IMR-90 (cell line): ENCODE measurements around the gene TRIM62. TPM values are rescaled to one million over a fixed set of nuclear protein-coding genes. Genes with fewer than 3 reads are reported as not detected.

ENCODE experiments used
- ATAC-seq: fragments of 200-7000 bp; cut with Tn5 transposase; 2 replicates; pipeline ENCODE4 v1.9.1; 2020; ENCODE audit warnings: low read depth, mild to moderate bottlenecking, moderate library complexity
- BruUV-seq: library from RNA; stranded (reverse); fragments of 400-500 nt; replicated peaks from 2 replicates; lab custom pipeline; 2021; lab: Mats Ljungman, UMichigan
- CTCF ChIA-PET: fragments of 300-600 bp; formaldehyde crosslinking; extraction: SDS; loops from one replicate; lab custom pipeline; 2021; ENCODE audit warnings: antibody characterized with exemption; lab: Yijun Ruan, JAX
- POLR2A ChIA-PET: fragments of 300-600 bp; sonication (Branson Sonifier 250); formaldehyde crosslinking; loops from one replicate; lab custom pipeline; 2022; ENCODE audit warnings: antibody characterized with exemption; ENCODE audit not compliant: unreplicated experiment; lab: Charles Lee
- DNase-seq: peaks from one replicate; pipeline ENCODE4 v3.0.0; 2013
- H2AFZ ChIP-seq: replicated peaks from 2 replicates; pipeline ENCODE3; 2013; ENCODE audit warnings: low read length, mild to moderate bottlenecking; ENCODE audit not compliant: poor library complexity
- H2AK5ac ChIP-seq: 2 replicates; pipeline ENCODE4 v1.6.1; 2013; ENCODE audit warnings: low read depth, low read length, inconsistent platforms
- H2AK9ac ChIP-seq: replicated peaks from 2 replicates; pipeline ENCODE3; 2013; ENCODE audit warnings: mild to moderate bottlenecking, low read depth, low read length, moderate library complexity; ENCODE audit not compliant: poor library complexity
- H2BK120ac ChIP-seq: 2 replicates; pipeline ENCODE4 v1.6.1; 2013; ENCODE audit warnings: low read depth, low read length, inconsistent platforms
- H2BK15ac ChIP-seq: 3 replicates; pipeline ENCODE4 v1.6.1; 2013; ENCODE audit warnings: low read depth, low read length, inconsistent platforms
- H2BK20ac ChIP-seq: 2 replicates; pipeline ENCODE4 v1.6.1; 2013; ENCODE audit warnings: low read depth, mild to moderate bottlenecking, inconsistent platforms, low read length, moderate library complexity
- H2BK5ac ChIP-seq: 2 replicates; pipeline ENCODE4 v1.6.1; 2013; ENCODE audit warnings: mild to moderate bottlenecking, low read depth, low read length, inconsistent platforms; ENCODE audit not compliant: poor library complexity, severe bottlenecking
- H3K14ac ChIP-seq: replicated peaks from 2 replicates; pipeline ENCODE4 v1.6.1; 2013; ENCODE audit warnings: low read depth, low read length, inconsistent platforms
- H3K18ac ChIP-seq: 2 replicates; pipeline ENCODE4 v1.6.1; 2013; ENCODE audit warnings: low read depth, low read length, control low read depth
- H3K23ac ChIP-seq: 2 replicates; pipeline ENCODE4 v1.6.1; 2013; ENCODE audit warnings: low read depth, low read length, inconsistent platforms
- H3K27ac ChIP-seq: 2 replicates; pipeline ENCODE4 v1.5.1; 2013; ENCODE audit warnings: mild to moderate bottlenecking, control low read depth, low read length; ENCODE audit not compliant: insufficient read depth
- H3K27me3 ChIP-seq: 2 replicates; pipeline ENCODE4 v1.6.1; 2013; ENCODE audit warnings: low read length; ENCODE audit not compliant: control insufficient read depth, insufficient read depth
- H3K36me3 ChIP-seq: 2 replicates; pipeline ENCODE4 v1.6.1; 2013; ENCODE audit warnings: low read length, mixed read lengths; ENCODE audit not compliant: control insufficient read depth, insufficient read depth
- H3K4ac ChIP-seq: 2 replicates; pipeline ENCODE4 v1.6.1; 2013; ENCODE audit warnings: low read depth, low read length, inconsistent platforms
- H3K4me1 ChIP-seq: 2 replicates; pipeline ENCODE4 v1.6.1; 2013; ENCODE audit warnings: low read length, mixed read lengths; ENCODE audit not compliant: control insufficient read depth, insufficient read depth
- H3K4me2 ChIP-seq: 2 replicates; pipeline ENCODE4 v1.6.1; 2013; ENCODE audit warnings: low read depth, mild to moderate bottlenecking, control low read depth, low read length, moderate library complexity
- H3K4me3 ChIP-seq: 2 replicates; pipeline ENCODE4 v1.5.1; 2013; ENCODE audit warnings: low read depth, mild to moderate bottlenecking, control low read depth, low read length, moderate library complexity; ENCODE audit not compliant: insufficient read depth
- H3K56ac ChIP-seq: 2 replicates; pipeline ENCODE4 v1.6.1; 2013; ENCODE audit warnings: low read length, inconsistent platforms; ENCODE audit not compliant: insufficient read depth; ENCODE audit errors: extremely low read depth
- H3K79me1 ChIP-seq, 2 experiments: 2 replicates each; pipeline ENCODE4 v1.6.1; 2013; ENCODE audit warnings: low read length in 2 of 2, inconsistent platforms in 1 of 2, low read depth in 1 of 2
- H3K9ac ChIP-seq: 2 replicates; pipeline ENCODE4 v1.6.1; 2013; ENCODE audit warnings: low read depth, low read length, control low read depth
- H3K9me1 ChIP-seq: 2 replicates; pipeline ENCODE4 v1.6.1; 2013; ENCODE audit warnings: low read length, inconsistent platforms; ENCODE audit not compliant: insufficient read depth
- H3K9me3 ChIP-seq: 2 replicates; pipeline ENCODE4 v1.6.1; 2013; ENCODE audit warnings: low read length; ENCODE audit not compliant: control insufficient read depth, insufficient read depth
- H4K20me1 ChIP-seq: 2 replicates; pipeline ENCODE4 v1.6.1; 2013; ENCODE audit warnings: low read length, inconsistent platforms; ENCODE audit not compliant: insufficient read depth
- H4K5ac ChIP-seq: 2 replicates; pipeline ENCODE4 v1.6.1; 2013; ENCODE audit warnings: mild to moderate bottlenecking, low read depth, low read length, control low read depth
- H4K8ac ChIP-seq, 2 experiments: 2 replicates each; pipeline ENCODE4 v1.6.1; 2013; ENCODE audit warnings: low read depth in 2 of 2, low read length in 2 of 2, control low read depth in 1 of 2, inconsistent platforms in 1 of 2
- H4K91ac ChIP-seq: 2 replicates; pipeline ENCODE4 v1.6.1; 2013; ENCODE audit warnings: low read depth, low read length, inconsistent platforms; ENCODE audit not compliant: insufficient read depth
- BHLHE40 ChIP-seq: fragments of 150-350 bp; IDR thresholded peaks from 2 replicates; pipeline ENCODE4 v1.6.1; 2016; ENCODE audit warnings: mild to moderate bottlenecking, low read depth, low read length
- CEBPB ChIP-seq: IDR thresholded peaks from 2 replicates; pipeline ENCODE4 v1.6.1; 2012; ENCODE audit warnings: low read depth, low read length, improper control_type of control experiment
- CHD1 ChIP-seq: IDR thresholded peaks from 2 replicates; pipeline ENCODE4 v1.6.1; 2012; ENCODE audit warnings: low read depth, low read length, improper control_type of control experiment
- CTCF ChIP-seq: conservative IDR thresholded peaks from 2 replicates; pipeline ENCODE4 v1.5.1; 2012; ENCODE audit warnings: mild to moderate bottlenecking, low read depth, low read length, improper control_type of control experiment
- ELK1 ChIP-seq: fragments of 150-350 bp; IDR thresholded peaks from 2 replicates; pipeline ENCODE4 v1.6.1; 2016; ENCODE audit warnings: low read depth, mild to moderate bottlenecking, low read length, moderate library complexity, borderline replicate concordance
- FOS ChIP-seq: fragments of 150-350 bp; IDR thresholded peaks from 2 replicates; pipeline ENCODE4 v1.6.1; 2016; ENCODE audit warnings: low read depth, low read length
- MAFK ChIP-seq: IDR thresholded peaks from 2 replicates; pipeline ENCODE4 v1.6.1; 2012; ENCODE audit warnings: low read depth, low read length, improper control_type of control experiment
- MAZ ChIP-seq: IDR thresholded peaks from 2 replicates; pipeline ENCODE4 v1.6.1; 2012; ENCODE audit warnings: low read depth, mild to moderate bottlenecking, low read length, improper control_type of control experiment, moderate library complexity, borderline replicate concordance
- POLR2A ChIP-seq: IDR thresholded peaks from 2 replicates; pipeline ENCODE4 v1.6.1; 2012; ENCODE audit warnings: mild to moderate bottlenecking, low read depth, low read length
- RCOR1 ChIP-seq: IDR thresholded peaks from 2 replicates; pipeline ENCODE4 v1.6.1; 2012; ENCODE audit warnings: mild to moderate bottlenecking, low read length, improper control_type of control experiment; ENCODE audit not compliant: insufficient replicate concordance
- RFX5 ChIP-seq: IDR thresholded peaks from 2 replicates; pipeline ENCODE4 v1.8.0; 2012; ENCODE audit warnings: low read depth, mild to moderate bottlenecking, low read length, moderate library complexity
- SMC3 ChIP-seq: fragments of 150-350 bp; IDR thresholded peaks from 2 replicates; pipeline ENCODE4 v1.6.1; 2016; ENCODE audit warnings: low read depth, mild to moderate bottlenecking, antibody characterized with exemption, low read length, moderate library complexity
- USF2 ChIP-seq: fragments of 150-350 bp; IDR thresholded peaks from 2 replicates; pipeline ENCODE4 v1.6.1; 2017; ENCODE audit warnings: mild to moderate bottlenecking, antibody characterized with exemption, low read length, low read depth
- WGBS, 2 experiments: methylation state at CpG; one replicate each; pipeline versions ENCODE4 v1.1.5 to v1.1.7; 2013; ENCODE audit warnings: missing lambda C conversion rate in 2 of 2; ENCODE audit not compliant: insufficient read length in 1 of 2; ENCODE audit errors: extremely low coverage in 2 of 2; 5-methylcytosine and 5-hydroxymethylcytosine counted together
- dilution Hi-C: fragments of 300-500 bp; cut with HindIII; formaldehyde crosslinking; loops from one replicate; pipeline ENCODE4 v1.14.3; 2018; ENCODE audit warnings: low sequenced_read_pairs; ENCODE audit not compliant: unreplicated experiment
- in situ Hi-C: fragments of 300-500 bp; cut with MboI; formaldehyde crosslinking; loops from 3 replicates; pipeline ENCODE4 v1.14.3; 2019; ENCODE audit warnings: low sequenced_read_pairs, inconsistent platforms, mixed read lengths
- intact Hi-C: fragments of 100-400 bp; cut with micrococcal nuclease; formaldehyde crosslinking; loops from 2 replicates; pipeline ENCODE4 v1.10.0; 2022
- polyA plus RNA-seq, 3 experiments: library from polyadenylated mRNA; depleted of rRNA; stranded (reverse); fragments of >200 nt; gene quantifications; 2 replicates each; pipeline ENCODE4 v1.2.3, GENCODE V29; 2012; ENCODE audit warnings: low replicate concordance in 1 of 3
- total RNA-seq: library from RNA; depleted of rRNA; stranded (reverse); fragments of >200 nt; gene quantifications from 2 replicates; pipeline ENCODE4 v1.2.3, GENCODE V29; 2012

Gene TRIM62
- total and polyA plus RNA-seq, 2 of the 4 experiments (the other 2 are of a cell fraction): 3.0 to 11.1 TPM

DNA sequence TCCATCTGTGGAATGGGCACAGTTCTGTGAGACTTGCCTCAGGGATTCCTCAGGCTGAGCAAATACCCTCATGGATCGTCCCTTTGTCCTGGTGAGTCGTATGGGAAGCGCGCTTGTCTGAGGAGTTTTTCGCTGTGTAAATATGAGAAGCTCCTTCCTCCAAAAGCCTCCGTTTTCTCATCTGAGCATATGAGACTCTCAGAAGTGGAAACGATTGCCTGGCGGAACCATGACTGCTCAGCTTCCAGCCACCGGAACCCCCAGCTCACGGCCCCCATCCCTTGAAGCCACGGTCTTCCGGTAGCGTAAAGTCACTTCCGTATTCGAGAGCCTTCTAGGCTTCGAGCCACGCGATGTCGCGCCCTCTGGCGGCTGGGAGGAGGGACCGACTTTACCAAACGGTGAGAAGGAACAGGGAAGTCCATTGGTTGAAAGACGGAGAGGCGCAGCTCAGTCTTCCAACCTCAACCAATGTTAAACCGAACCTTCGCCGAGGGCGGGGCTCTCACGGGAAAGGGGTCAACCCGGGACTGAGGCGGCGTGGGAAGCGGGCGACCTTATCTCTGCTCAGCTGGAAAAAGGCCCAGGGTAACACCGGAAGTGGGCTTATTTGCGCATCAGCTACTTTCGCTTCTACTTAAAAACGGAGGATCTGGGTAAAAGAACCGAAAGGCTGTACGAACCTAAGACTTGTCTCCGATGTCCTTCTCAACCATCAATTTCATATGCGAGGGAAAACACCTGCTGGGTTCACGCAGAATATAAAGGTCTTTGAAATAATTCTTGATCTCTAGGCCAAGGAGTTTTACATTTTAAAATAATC, 54.6 kb downstream of the TRIM62 start:
- Histone ChIP-seq H3K4me1 (peaks cover 3% of the 10 kb centered on the region; the same call in 1 of the 2 replicates), H3K4me2 (peak overlapping the region; percentile 64), H3K9ac (peak overlapping the region; percentile 99), H4K8ac (peak overlapping the region; percentile 96 to 98), H4K91ac (peak overlapping the region; percentile 95), H3K56ac (peak overlapping the region; percentile 98), H3K4me3 (peak overlapping the region; percentile 74), H2AFZ (peak overlapping the region; percentile 87), H2BK20ac (peak overlapping the region; percentile 14), H2BK15ac (peak overlapping the region; percentile 81), H3K4ac (peak overlapping the region; percentile 98), H3K14ac (peak overlapping the region; percentile 98), H2AK9ac (peak overlapping the region; percentile 59), H3K18ac (peak overlapping the region; percentile 93), H2BK5ac (peak overlapping the region; percentile 90), H3K27ac (peak overlapping the region; percentile 95), H3K23ac (peak overlapping the region; percentile 96), H3K36me3 (no peaks in the 10 kb centered on the region), H3K27me3 (no peaks in the 10 kb centered on the region), H3K9me3 (no peaks in the 10 kb centered on the region), H3K79me1 (peaks cover 19 to 22% of the 10 kb centered on the region in 2 experiments), H4K20me1 (no peaks in the 10 kb centered on the region), H2AK5ac (peak overlapping the region; percentile 97), H3K9me1 (0 out of 2 replicates have a peak, but pooled peaks cover 1% of the 10 kb centered on the region), H4K5ac (peak overlapping the region; percentile 98), H2BK120ac (peak overlapping the region; percentile 66)
- BruUV-seq: no TSS peak
- ATAC-seq (peak; percentile 98), DNase-seq (peak; percentile 100)
- ChIA-PET CTCF (interaction anchor here (1.2 to 1.8 kb wide), 9 partner anchors 8 to 168 kb away, joined by 3 to 8 read pairs (median 5); no protein-coding TSS in a partner anchor), POLR2A (interaction anchor here (0.7 to 1.1 kb wide), 4 partner anchors 8 to 28 kb away, joined by 3 to 6 read pairs (median 4); no protein-coding TSS in a partner anchor)
- WGBS, 2 experiments: 1% methylated on average over 9 of the region's 44 CpGs; no CpG with 5 or more reads in 1 of the 2 experiments
- in situ Hi-C loops: no loop called here
- intact Hi-C loops: loop anchor here (1.0 to 5.0 kb wide), 3 partner anchors 28 to 343 kb away; no protein-coding TSS in a partner anchor
- dilution Hi-C loops: no loop called here
- TF ChIP-seq MAZ (peak; percentile 99), POLR2A (peak; percentile 96), SMC3 (peak; percentile 47), RCOR1 (no peak), FOS (no peak), CTCF (peak; percentile 99), MAFK (peak; percentile 91), CHD1 (peak; percentile 23; the same call in 1 of the 2 replicates), BHLHE40 (peak; percentile 54; the same call in 1 of the 2 replicates), USF2 (no peak; the same call in 1 of the 2 replicates), CEBPB (no peak), RFX5 (no peak), ELK1 (peak; percentile 32; the same call in 1 of the 2 replicates)
